HG02840 (cell line): ENCODE measurements around the gene NCKAP5.

ENCODE experiments used
- ATAC-seq: cut with Tn5 transposase; IDR thresholded peaks from one replicate; pipeline ENCODE4 v1.9.1; 2021; ENCODE audit warnings: mild to moderate bottlenecking, moderate library complexity, moderate number of reproducible peaks; ENCODE audit not compliant: unreplicated experiment, low FRiP score

The NCKAP5 gene

GRCh38 chr2:132638313-132639040 is 929.8 kb downstream of the NCKAP5 start:
- ATAC-seq, result no peak

- ATAC-seq, result no peak
Measured at GRCh38 chr2:132636346-132636745, 931.9 kb downstream of the NCKAP5 start.

GRCh38 chr2:132633635-132634034 is 934.6 kb downstream of the NCKAP5 start:
- ATAC-seq, result no peak

GRCh38 chr2:132632000-132632649 is 936.1 kb downstream of the NCKAP5 start:
- ATAC-seq, result no peak

- no peak for ATAC-seq
Measured at GRCh38 chr2:132627536-132627935, 940.7 kb downstream of the NCKAP5 start.

- no peak for ATAC-seq
Measured at GRCh38 chr2:132623096-132623839, 945.0 kb downstream of the NCKAP5 start.
